Endothelial cell (in vitro differentiated cells): Measurements from ENCODE around the gene RNASEL. TPM values are rescaled to one million over a fixed set of nuclear protein-coding genes. Genes with fewer than 3 reads are reported as not detected.

Experiments
- DNase-seq: peaks from one replicate; pipeline ENCODE4 v3.0.0; 2021; ENCODE audit warnings: low spot score
- H3K27ac Mint-ChIP-seq: one replicate; pipeline ENCODE4 v1.8.0; 2021; ENCODE audit warnings: mixed read lengths, inconsistent platforms; ENCODE audit not compliant: unreplicated experiment
- H3K27me3 Mint-ChIP-seq: one replicate; pipeline ENCODE4 v1.8.0; 2021; ENCODE audit warnings: mild to moderate bottlenecking, moderate library complexity, mixed read lengths, inconsistent platforms; ENCODE audit not compliant: unreplicated experiment
- H3K36me3 Mint-ChIP-seq: one replicate; pipeline ENCODE4 v1.8.0; 2021; ENCODE audit warnings: mild to moderate bottlenecking, low read depth, mixed read lengths, inconsistent platforms; ENCODE audit not compliant: unreplicated experiment
- H3K4me1 Mint-ChIP-seq: one replicate; pipeline ENCODE4 v1.8.0; 2021; ENCODE audit warnings: mild to moderate bottlenecking, mixed read lengths, inconsistent platforms; ENCODE audit not compliant: unreplicated experiment
- H3K4me3 Mint-ChIP-seq: one replicate; pipeline ENCODE4 v1.8.0; 2021; ENCODE audit warnings: mild to moderate bottlenecking, mixed read lengths, inconsistent platforms; ENCODE audit not compliant: unreplicated experiment
- H3K9me3 Mint-ChIP-seq: one replicate; pipeline ENCODE4 v1.8.0; 2021; ENCODE audit warnings: mixed read lengths, inconsistent platforms; ENCODE audit not compliant: unreplicated experiment
- total RNA-seq: library from RNA; stranded (reverse); fragmentation: NEBNext Ultra II Directional; extraction: Animal tissue kit (Norgen Biotek cat#: 25700); gene quantifications from one replicate; pipeline ENCODE4 v1.2.1, GENCODE V29; 2021; ENCODE audit not compliant: unreplicated experiment
- TF ChIP-seq, protein P1 (sequence below): fragments of 200-600 bp; sonication (generic); IDR thresholded peaks from one replicate; pipeline ENCODE4 v1.5.0; 2021; ENCODE audit warnings: antibody characterized with exemption; ENCODE audit not compliant: unreplicated experiment

RNASEL gene
- total RNA-seq, 1 donor from 2014 or later = 2.3 TPM

DNA sequence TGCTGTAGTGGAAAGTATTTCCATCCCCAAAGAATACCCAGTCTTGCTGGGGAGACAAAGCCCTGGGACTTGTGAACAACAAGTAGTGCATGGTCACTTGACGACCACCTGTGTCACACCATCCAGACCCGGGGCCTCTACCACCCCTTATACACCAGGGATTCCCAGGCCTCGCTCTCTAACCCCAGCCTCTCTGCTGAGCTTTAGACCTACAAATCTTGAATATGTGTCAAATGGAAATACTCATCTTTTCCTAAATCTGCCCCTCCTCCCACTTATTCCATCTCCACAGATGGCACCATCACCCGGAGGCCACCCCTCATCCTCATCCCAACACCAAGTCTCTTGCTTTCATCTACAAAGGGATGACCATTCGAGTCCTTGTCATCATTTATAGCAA, 875 bp upstream of the RNASEL start:
- Mint-ChIP-seq H3K9me3 (no peaks in the 10 kb centered on the region), H3K27me3 (peaks cover 12% of the 10 kb centered on the region), H3K27ac (peak overlapping the region; percentile 62), H3K4me3 (no peak overlapping the region), H3K4me1 (peaks cover 15% of the 10 kb centered on the region), H3K36me3 (peaks cover 5% of the 10 kb centered on the region)
- TF ChIP-seq, protein P1, sequence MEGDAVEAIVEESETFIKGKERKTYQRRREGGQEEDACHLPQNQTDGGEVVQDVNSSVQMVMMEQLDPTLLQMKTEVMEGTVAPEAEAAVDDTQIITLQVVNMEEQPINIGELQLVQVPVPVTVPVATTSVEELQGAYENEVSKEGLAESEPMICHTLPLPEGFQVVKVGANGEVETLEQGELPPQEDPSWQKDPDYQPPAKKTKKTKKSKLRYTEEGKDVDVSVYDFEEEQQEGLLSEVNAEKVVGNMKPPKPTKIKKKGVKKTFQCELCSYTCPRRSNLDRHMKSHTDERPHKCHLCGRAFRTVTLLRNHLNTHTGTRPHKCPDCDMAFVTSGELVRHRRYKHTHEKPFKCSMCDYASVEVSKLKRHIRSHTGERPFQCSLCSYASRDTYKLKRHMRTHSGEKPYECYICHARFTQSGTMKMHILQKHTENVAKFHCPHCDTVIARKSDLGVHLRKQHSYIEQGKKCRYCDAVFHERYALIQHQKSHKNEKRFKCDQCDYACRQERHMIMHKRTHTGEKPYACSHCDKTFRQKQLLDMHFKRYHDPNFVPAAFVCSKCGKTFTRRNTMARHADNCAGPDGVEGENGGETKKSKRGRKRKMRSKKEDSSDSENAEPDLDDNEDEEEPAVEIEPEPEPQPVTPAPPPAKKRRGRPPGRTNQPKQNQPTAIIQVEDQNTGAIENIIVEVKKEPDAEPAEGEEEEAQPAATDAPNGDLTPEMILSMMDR = no peak
- DNase-seq = no peak

DNA sequence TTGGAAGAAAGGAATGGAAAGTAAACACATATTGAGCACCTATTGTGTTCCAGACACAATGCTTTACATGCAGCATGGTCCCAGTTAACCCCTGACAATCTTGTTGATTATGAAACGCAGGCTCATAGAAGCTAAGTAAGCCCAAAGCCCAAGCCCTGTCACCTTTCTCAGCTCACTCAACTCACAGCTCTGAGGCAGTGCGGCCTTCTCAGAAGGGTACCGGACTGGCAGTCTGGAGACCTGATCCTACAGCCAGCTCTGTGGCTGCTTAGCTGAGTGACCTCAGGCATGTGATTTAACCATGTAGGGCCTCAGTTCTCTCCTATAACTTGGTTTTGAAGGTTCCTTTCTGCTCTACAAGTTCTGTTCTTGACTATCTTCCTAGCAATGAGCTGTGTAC, 464 bp upstream of the RNASEL start:
- Mint-ChIP-seq H3K27ac (peak overlapping the region; percentile 97), H3K4me1 (peaks cover 15% of the 10 kb centered on the region), H3K27me3 (peaks cover 12% of the 10 kb centered on the region), H3K9me3 (no peaks in the 10 kb centered on the region), H3K4me3 (peak overlapping the region; percentile 92), H3K36me3 (peaks cover 5% of the 10 kb centered on the region)
- TF ChIP-seq, protein P1 = no peak
- DNase-seq = no peak

DNA sequence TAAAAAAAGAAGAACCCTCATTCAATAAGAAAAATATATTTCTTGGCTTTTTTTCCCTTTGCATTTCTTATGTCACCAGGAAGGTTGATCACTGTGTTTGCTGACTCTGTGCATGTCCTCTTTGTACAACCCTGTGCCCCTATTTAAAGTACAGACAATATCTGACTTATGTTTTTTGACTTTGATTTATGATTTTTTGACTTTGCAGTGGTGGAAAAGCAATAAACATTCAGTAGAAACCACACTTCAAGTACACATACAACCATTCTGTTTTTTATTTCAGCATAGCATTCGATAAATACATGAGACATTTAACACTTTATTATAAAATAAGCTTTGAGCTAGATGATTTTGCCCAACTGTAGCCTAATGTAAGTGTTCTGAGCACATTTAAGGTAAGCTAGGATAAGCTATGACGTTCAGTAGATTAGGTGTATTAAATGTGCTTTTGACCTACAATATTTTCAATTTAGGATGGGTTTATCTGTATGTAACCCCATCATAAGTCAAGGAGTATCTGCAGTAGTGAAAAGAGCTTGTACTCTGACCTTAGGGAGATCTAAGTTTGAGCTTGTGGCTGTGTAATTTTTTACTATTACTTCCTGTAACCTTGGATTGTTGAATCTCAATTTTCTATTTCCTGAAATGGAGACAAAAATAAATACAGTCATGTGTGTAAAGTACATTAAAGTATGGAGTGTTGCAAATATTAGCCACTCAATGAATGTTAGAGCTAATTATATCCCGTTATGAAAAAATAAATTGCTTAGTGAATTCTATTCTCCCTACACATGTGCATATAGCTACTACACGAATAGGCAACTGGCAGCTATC, 1.2 kb downstream of the RNASEL start:
- no peaks in the 10 kb centered on the region for H3K9me3 Mint-ChIP-seq
- peak overlapping the region; percentile 97 for H3K27ac Mint-ChIP-seq
- DNase-seq = no peak
- TF ChIP-seq, protein P1 = no peak
- H3K4me1 Mint-ChIP-seq = peaks cover 15% of the 10 kb centered on the region
- peaks cover 12% of the 10 kb centered on the region for H3K27me3 Mint-ChIP-seq
- peaks cover 5% of the 10 kb centered on the region for H3K36me3 Mint-ChIP-seq
- peak overlapping the region; percentile 92 for H3K4me3 Mint-ChIP-seq

DNA sequence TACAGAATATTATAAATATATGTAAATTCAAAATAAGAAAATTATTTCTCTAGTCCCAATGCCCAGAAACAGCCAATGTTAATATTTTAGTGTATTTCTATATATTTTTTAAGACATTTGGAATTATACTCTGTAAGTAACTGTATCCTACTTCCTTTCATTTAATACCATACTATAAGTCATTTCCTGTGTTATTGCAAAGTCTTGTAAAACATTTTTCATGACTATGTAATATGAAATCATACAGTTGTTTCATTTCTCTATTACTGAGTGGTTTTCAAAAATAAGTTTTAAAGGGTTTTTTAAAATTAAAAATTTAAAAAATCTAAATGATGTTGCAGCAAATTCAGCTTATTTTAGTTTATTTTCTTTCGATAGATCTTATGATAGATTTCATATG, 2.0 kb downstream of the RNASEL start:
- Mint-ChIP-seq H3K4me1 (peaks cover 15% of the 10 kb centered on the region), H3K36me3 (peaks cover 10% of the 10 kb centered on the region), H3K27ac (no peak overlapping the region), H3K4me3 (no peak overlapping the region), H3K9me3 (no peaks in the 10 kb centered on the region), H3K27me3 (peaks cover 12% of the 10 kb centered on the region)
- TF ChIP-seq, protein P1 = no peak
- DNase-seq = no peak

DNA sequence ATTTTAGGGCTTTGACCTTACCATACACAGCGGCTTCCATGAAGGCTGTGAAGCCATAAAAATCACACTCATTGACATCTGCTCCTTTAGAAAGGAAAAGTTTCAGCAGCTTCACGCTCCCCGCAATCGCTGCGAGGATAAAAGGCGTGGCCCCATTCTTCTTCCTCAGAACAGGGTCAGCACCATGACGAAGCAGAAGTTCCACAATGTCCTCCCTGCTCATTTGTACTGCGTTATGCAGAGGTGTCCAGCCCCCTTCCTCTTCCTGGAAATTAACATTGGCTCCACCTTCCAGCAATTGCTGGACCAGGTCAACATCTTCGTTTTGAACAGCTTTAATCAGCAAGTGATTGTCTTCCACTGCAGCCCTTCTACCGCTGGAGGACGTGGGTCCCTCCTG, 2.7 kb downstream of the RNASEL start:
- H3K4me1 Mint-ChIP-seq = peaks cover 15% of the 10 kb centered on the region
- H3K9me3 Mint-ChIP-seq = no peaks in the 10 kb centered on the region
- H3K27ac Mint-ChIP-seq = no peak overlapping the region
- peaks cover 12% of the 10 kb centered on the region for H3K36me3 Mint-ChIP-seq
- no peak overlapping the region for H3K4me3 Mint-ChIP-seq
- H3K27me3 Mint-ChIP-seq = peaks cover 12% of the 10 kb centered on the region
- DNase-seq = no peak
- TF ChIP-seq, protein P1 = no peak
